Activated gamma-delta T cell (primary cell): Measurements from ENCODE around the gene TXNDC11.

Experiments
- DNase-seq: peaks from one replicate; lab custom pipeline; 2025; lab: John Stamatoyannopoulos, UW

The TXNDC11 gene

DNA sequence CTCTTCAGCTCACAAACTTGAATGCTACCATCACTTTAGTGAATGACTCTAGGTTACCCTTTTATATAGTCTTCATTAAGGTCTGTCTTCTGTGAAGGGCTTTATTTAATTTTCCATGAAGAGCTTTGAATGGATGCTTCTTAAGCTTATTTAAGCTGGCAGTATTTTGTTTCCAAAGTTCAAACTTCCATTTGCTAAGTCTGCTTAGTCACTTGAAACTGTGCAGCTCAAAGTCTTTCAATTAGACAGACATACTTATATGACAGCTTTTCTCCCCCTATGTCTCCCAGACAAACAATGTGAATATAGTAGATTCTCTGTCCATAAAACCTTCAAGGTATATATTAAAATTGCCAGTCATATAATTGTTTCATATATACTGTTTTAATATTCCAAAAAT, 23.5 kb downstream of the TXNDC11 start:
- no peak for DNase-seq

DNA sequence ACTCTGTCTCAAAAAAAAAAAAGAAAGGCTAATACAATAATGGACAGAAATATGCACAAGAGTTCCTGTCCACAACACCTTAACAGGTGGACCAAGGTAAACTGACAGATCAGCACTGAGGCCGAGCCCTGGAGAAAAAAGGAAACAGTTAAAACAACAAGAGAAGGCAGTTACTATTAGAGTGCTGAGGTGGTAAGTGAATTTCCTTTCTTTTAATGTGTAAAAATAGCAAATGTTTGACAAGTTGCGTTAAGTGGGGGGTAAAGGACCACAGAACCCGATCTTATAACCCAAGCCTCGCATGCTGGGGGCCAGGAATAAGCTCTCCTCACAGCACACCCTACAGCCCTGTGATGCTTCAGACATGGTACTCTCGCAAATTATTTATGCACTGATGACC, 24.8 kb downstream of the TXNDC11 start:
- DNase-seq = no peak

DNA sequence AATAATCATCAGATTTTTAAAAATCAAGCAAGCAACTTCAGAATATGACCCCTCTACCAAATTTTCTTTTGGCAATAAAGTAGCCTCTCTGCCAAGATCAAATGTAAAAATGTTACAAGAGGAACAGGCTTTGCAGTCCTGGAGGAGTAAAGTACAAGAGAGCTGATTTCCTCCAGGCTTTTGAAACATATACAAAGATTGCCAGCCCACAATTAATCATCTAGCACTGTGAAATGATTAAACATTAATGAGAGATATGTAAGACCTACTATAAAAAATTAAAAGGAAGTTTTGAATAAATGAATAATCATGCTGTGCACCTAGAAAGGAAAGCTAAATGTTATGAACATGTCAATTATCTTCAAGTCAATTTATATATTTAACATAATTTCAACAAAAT, 26.3 kb downstream of the TXNDC11 start:
- no peak for DNase-seq

DNA sequence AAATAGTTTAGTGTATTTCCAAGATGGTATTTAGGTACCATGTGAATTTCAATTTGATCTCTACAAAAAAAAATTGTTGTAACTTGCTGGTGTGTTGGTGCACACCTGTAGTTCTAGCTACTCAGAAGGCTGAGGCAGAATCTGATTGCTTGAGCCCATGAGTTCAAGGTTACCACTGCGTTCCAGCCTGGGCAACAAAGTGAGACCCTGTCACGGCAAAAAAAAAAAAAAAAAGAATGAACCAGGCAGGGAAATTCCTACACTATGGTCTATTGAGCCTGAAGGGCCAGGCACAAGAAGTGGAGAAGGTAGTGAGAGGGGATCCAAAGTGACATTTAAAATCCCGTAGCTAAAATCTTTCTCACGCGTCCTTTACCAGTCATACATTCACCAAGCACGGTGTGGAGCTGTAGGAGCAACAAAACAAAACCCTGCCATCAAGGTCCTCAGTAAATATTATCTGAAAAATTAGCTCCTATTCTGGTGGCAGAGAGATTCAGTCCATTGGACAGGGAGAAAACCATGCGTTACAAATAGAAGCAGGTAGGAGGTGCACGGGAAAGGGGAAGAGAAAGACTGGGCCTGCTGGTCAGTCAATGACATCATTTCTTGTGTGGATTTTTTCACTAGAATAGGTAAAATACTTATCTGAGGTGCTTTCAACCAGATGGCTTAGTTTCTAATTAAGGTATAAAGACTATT, 27.3 kb downstream of the TXNDC11 start:
- DNase-seq = no peak

DNA sequence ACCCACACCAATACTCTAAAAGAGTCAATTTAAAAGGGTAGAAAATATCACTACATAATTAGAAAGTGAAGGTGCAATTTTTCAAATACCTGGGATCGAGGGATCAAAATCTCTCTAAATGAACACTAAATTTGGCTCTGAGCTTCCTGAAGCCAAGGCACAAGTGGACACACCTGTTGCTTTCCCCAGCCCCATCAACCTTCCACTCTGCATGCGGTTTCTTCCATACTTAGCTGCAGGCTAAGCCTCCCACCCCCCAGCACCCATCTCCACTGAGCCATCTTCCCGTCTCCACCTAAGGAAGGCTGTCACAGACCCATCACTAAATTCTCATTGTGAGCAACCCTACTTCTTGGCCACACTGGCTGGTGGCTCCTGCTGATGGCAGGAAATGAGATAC, 30.5 kb downstream of the TXNDC11 start:
- DNase-seq = no peak

DNA sequence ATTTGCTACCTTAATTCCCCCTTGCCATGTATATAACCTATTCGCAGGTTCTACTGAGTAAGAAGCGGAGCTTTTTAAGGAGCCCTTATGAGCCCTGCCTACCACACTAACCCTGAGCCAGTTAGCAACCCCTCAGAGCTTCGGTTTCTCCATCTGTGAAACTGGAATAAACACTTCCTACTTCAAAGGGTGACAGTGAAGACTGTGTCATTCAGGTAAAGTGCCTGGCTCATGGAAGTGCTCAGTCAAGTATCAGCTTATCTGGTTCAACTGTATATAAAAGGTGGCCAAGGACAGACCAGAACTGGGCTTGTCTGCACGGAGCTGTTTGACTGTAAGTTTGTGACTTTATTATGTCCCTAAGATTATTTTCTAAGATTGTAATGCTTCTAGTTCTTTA, 31.0 kb downstream of the TXNDC11 start:
- DNase-seq = no peak

DNA sequence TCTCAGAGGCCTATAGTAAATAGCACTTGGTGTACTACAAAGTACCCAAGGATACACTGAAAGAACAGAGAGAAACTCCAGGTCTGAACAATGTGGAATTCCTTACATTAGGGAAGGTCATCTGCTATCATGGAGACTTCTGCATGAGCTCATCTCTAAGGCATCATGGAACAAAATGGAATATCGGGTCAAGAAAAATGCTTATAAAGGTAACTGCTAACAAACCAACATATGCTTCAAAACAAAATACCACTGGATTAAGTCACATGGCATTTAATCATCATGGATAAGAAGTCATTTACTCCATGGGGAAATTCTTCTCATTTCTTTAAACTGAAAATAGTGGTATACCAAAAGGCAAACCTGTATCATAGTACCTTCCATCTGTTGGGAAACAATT, 34.2 kb downstream of the TXNDC11 start:
- no peak for DNase-seq

DNA sequence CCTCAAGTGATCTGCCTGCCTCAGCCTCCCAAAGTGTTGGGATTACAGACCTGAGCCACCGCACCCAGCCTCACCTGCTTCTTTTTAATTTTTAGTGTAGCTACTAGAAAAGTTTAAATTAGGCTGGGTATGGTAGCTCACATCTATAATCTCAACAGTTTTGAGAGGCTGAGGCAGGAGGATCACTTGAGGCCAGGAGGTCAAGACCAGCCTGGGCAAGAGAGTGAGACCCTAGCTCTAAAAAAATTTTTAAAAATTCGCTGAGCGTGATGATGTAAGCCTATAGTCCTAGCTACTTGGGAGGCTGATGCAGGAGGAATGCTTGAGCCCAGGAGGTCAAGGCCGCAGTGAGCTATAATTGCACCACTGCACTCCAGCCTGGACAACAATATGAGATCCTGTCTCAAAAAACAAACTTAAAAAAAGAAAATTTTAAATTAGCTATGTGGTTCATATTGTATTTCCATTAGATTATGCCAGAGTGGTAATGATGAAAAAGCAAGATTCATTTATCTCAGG, 34.9 kb downstream of the TXNDC11 start:
- DNase-seq = no peak

DNA sequence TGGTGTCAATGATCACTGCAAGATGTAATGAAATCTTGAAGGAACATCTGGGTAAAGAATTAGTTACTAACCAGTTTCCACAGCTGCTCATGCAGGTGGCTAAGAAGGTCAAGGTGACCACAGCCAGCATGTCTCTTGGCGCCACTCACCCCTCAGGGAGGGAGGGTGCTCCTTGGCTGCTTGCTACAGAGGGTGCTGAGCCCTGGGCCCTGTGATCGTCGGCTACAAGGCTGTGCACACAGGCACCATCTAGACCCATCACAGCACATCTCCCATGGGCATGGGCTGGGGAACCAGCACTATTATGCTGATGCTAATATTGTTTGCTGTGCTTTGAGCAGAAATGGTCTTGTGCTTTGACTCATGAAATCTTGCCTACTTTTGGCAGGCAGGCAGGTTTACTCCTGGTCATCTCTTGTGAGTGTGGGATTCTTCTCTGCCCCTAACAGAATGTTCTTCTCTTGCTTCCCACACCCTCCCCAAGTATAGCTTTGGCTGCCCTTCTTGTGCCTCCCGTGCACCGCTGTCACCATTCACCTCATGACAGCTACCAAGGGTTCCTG, 36.4 kb downstream of the TXNDC11 start:
- no peak for DNase-seq

DNA sequence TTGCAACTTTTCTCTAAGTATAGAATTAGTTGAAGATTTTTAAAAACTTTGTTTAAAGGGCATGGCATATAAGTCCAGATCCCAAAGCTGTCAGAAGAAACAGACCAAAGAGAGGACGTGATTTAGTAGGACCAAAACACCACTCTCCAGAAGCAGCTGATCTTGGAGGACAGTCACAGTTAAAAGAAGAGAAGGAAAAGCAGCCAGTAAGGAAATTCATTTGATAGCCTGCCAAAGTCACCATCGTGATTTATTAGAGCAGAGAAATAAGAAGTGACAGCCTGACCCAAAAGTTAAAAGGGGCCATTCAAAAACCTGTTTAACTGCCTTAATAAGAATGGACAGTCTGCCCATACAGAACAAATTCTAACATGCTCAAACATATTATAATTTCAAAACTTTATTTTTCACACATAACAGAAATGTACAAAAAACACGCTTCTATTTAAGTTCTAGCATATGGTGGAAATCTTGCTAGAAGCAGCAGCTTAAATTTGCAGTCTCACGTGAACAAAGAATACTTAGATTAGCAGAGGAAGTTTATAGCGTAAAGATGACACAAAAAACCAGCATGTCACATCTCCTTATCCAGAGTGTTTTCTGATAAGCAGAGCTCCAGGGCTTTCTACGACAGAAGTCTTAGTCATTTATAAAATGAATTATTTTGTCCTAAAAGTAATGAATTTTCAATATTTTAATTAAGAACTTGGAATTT, 37.2 kb downstream of the TXNDC11 start:
- DNase-seq = no peak

DNA sequence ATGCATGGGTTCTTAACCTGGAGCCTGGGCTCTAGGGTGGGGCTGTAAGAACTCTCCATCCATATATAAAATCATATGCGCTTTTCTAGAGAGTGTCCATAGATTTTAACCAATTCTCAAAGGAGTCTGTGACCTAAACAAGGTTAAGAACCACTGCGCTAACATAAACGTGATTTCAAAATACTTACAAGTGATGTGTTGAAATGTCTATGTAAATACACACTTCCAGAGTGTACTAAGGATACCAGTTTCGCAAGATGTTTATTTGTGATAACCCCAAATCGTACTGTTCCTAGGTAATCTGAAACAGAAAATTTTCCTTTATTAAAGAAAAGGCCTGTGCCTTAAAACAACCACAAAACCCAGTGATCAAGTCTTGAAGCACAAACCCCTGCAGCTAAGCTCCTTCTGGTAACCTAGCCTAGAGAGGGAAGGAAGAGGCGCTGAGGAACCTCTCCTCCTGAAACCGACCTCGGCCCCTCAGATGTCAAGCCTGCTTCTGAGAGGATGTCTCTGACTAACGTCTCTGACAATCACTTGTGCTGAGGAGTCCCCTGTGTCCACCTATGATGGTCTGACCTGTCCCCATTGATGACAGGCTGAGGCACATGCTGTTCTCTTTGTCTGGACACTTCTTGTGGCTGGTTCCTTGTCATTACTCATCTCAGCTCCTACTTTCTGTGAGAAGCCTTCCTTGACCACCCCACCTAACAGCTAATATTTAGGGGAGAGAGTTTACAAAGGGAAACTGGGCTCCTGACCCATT, 42.2 kb downstream of the TXNDC11 start:
- DNase-seq = no peak

DNA sequence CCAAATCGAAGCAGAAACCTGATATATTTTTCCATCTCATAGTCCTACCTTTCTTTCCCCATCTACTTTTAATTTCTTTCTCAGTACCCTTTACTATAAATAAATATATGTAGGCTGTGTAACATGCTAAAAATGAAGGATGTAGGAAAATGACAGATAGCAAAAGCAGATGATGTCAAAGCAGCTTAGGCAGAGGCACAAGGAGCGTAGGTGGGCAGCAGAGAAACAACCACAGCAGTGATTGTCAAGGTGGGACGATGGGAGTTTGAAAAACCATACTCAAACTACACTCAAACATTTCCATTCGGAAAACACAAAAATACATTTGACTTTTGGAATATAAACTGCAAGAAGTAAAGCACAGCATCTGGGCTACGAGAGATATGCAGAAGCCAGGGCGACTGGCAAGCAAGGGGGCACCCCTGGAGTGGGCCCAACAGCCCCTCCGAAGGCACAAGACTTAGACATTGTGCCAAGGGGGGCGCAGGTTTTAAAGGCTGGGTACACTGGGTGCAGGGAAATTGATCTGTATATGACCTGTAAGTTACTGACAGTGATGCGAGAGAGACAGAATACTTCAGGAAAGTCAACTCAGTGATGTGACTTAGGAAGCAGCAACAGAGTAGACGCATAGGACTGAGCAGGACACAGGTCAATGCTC, 43.3 kb downstream of the TXNDC11 start:
- no peak for DNase-seq

DNA sequence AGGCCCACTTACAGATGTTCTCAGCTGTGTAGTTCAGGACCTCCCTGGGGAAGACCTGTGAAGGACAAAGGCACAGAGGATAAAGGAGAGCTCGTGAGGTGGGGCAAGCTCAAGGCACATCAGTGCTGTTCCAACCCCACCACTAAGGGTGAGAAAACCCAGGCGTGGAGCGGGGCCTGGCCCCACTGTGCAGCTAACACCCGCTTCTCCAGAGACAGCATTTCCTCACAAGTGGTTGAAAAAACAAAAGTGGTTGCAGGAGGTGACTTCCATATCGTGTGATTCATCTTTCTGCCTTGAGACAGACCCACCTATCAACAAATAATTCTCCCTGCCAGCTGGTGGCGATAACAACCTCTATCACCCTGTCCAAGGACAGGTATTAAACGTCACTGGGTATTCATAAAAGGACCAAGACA, 44.4 kb downstream of the TXNDC11 start:
- DNase-seq = no peak

DNA sequence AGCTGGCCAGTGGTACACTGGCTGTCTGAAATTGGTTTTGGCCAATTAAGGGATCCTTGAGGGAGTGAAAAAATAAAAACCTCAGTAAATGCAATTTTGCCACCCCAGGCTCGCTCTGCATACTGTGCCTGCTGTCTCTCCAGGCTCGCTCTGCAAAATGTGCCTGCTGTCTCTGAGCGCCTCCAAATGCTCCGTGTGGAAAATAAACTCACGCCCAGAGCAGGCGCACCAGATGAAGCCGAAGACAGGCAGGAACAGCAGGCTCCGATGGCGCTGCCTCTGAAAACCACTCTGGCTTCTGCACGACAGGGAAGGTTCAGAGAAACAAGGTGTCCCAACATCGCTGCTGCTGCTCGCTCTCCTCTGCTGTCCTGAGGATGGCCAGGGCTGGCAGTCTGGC, 45.3 kb downstream of the TXNDC11 start:
- DNase-seq = no peak

DNA sequence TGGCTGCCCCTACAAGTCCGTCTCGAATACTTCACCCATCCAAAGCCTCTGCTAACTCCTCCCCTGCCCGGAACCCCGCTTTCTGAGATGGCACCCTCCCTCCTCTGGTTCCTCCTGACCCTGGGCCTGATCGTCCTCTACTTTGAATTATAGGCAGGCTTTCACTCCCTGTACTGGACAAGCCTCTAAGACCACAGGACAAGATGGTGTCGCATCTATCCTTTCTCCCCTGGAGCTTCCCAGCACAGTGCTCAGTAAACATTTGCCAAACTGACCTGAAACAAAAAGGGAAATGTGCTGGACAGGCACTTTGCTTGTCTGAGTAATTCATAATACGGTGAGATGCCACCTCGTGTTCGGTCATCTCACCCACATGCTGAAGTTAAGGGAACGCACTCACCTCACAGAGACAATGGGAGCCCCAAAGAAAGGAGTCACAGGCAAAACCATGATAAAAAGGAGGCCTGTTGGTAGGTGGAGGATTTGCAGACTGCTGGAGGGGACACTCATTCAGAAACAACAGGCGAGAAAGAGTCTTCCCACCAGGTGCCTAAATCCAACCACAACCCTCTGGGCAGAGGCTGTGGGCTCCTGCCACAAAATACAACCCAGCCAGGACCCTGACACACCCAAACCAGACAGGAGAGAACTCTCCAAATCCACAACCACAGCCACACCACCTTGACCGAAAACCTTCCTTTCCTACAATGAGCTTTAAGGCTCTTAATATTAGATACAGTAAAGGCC, 46.2 kb downstream of the TXNDC11 start:
- no peak for DNase-seq

DNA sequence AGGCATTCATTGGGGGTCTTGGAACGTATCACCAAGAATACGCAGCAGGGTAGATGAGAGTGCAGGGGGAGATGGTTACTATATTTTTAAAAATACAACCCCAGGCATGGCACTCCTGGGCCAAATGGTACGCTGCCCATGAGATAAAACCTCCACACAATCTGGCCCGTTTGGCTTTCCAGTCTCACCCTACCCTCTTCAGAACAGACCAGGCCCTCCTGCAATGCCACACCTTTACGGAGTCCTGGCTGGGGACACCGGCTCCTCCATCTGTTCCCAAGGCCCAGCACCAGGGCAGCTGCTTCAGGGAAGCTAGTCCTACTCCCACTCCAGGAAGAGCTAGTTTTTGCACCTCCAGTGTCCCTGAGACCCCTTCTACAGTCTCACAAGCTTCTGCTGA, 50.0 kb downstream of the TXNDC11 start:
- no peak for DNase-seq

DNA sequence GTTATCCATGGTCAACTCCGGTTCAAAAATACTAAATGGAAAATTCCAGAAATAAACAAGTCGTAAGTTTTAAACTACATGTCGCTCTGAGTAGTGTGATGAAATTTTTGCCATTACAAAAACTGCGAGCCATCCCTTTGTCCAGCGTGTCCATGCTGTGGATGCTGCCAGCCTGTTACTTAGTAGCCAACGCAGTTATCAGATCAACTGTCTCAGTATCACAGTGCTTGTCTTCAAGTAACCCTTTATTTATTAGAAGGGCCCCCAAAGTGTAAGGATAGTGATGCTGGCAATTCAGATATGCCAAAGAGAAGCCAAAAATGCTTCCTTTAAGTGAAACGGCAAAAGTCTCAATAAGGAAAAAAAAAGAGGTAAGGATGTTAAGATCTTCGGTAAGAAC, 50.5 kb downstream of the TXNDC11 start:
- DNase-seq = no peak

DNA sequence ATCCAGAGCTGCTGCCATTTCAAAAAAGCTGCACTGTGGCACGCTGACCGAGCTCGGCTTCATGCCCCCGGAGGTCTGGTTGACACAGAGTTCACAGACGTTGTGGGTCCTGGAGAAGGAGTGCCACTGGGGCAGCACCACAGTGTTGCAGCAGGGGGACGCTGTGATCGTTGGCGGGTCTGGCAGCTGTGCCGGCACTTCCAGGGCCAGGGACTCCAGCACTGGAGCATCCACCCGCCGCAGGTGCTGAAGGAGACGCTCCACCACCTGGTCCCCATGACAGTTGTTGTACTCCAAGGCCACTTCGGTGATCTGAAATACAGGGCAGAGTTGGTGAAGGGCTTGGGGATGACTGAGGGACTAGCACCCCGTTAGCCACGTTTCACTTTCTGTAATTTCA, 50.9 kb downstream of the TXNDC11 start:
- DNase-seq = no peak

DNA sequence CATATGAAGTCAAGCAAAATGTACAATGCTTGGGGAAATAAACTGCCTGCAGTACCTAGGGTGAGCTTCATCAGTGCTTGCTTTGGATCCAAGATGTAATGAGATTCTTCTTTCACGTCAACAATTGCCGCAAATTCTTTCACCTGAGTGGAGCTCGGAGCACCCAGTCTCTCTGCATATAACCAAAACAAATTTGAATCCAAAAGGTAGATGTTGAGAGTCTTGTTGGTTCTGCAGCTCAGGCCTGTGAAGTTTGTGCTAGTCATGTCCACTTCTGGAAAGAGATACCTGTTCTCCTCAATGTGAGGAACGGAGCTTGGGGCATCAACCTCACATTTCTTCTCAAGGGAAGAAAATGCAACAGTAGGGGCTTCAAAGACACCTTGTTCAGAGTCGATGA, 51.4 kb downstream of the TXNDC11 start:
- DNase-seq = no peak

DNA sequence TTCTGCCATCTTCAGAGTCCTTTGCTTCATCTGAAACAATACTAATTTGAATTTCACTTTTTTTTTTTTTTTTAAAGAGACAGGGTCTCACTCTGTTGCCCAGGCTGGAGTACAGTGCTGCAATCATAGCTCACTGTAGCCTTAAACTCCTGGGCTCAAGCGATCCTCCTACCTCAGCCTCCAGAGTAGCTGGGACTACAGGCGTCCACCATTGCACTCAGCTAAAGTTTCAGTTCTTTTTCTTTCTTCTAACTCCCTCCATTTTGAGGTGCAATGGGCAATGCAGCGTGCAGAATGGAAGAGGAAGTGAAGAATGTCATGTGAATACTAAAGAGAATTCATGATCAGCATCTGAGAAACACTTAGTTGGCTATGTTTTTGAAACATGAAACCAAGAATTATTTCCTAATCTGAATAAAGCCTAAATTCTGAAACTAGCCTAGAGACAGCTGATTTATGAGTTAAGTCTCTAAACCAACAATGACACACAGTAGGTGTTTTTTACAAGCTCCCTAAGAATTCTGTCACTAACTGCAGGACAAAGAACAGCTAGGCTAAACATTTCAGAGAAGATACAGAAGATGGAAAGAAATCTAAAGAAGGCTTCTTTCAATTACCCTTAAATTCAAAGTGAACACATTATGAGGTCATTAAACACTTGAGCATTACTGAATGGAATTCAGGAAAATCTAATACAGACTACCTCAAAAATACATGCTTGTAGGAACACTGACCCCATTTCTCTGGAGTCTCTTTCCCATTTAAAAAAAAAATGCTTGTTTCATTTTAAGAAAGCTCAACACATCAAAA, 53.4 kb downstream of the TXNDC11 start:
- no peak for DNase-seq
